ENCODE measurements around the gene MAPK13.
"Not testable (repeated sequence)": the region's sequence is repeated elsewhere in the genome, so short reads cannot be mapped to it uniquely, and the experiment has no call there.

MAPK13 gene

GRCh38 chr6:36129941-36130666 lies at the start of gene MAPK13:
MAPK13 (plus strand) TSS chr6:36130513; CDS start chr6:36130583, 70 bp downstream.
- no peak for DNase-seq (ENCODE audit: low spot score)

- DNase-seq (ENCODE audit: low spot score) = no peak
Measured at GRCh38 chr6:36082318-36082717, 48.0 kb upstream of the MAPK13 start.

GRCh38 chr6:36083446-36083845 lies 46.9 kb upstream of the MAPK13 start:
- no peak for DNase-seq (ENCODE audit: low spot score)

GRCh38 chr6:36088204-36088603 lies 42.1 kb upstream of the MAPK13 start:
- not testable (repeated sequence) for DNase-seq (ENCODE audit: low spot score)

GRCh38 chr6:36089048-36089447 lies 41.3 kb upstream of the MAPK13 start:
- DNase-seq (ENCODE audit: low spot score) = no peak

- no peak for DNase-seq (ENCODE audit: low spot score)
Measured at GRCh38 chr6:36094238-36094637, 36.1 kb upstream of the MAPK13 start.

GRCh38 chr6:36094753-36095496 lies 35.4 kb upstream of the MAPK13 start:
- DNase-seq (ENCODE audit: low spot score) = peak; percentile 79

GRCh38 chr6:36095497-36096391 lies 34.6 kb upstream of the MAPK13 start:
- no peak for DNase-seq (ENCODE audit: low spot score)

GRCh38 chr6:36098253-36098919 lies 31.9 kb upstream of the MAPK13 start:
- DNase-seq (ENCODE audit: low spot score) = no peak

GRCh38 chr6:36098920-36099647 lies 31.2 kb upstream of the MAPK13 start:
- no peak for DNase-seq (ENCODE audit: low spot score)

- DNase-seq (ENCODE audit: low spot score) = no peak
Measured at GRCh38 chr6:36099869-36100483, 30.3 kb upstream of the MAPK13 start.

GRCh38 chr6:36101691-36102090 lies 28.6 kb upstream of the MAPK13 start:
- DNase-seq (ENCODE audit: low spot score) = no peak

GRCh38 chr6:36102853-36103252 lies 27.5 kb upstream of the MAPK13 start:
- no peak for DNase-seq (ENCODE audit: low spot score)

- DNase-seq (ENCODE audit: low spot score) = no peak
Measured at GRCh38 chr6:36104836-36105235, 25.5 kb upstream of the MAPK13 start.

- DNase-seq (ENCODE audit: low spot score) = no peak
Measured at GRCh38 chr6:36109092-36109491, 21.2 kb upstream of the MAPK13 start.

- no peak for DNase-seq (ENCODE audit: low spot score)
Measured at GRCh38 chr6:36110050-36110449, 20.3 kb upstream of the MAPK13 start.

GRCh38 chr6:36110863-36111262 lies 19.4 kb upstream of the MAPK13 start:
- DNase-seq (ENCODE audit: low spot score) = no peak

- no peak for DNase-seq (ENCODE audit: low spot score)
Measured at GRCh38 chr6:36111526-36111925, 18.8 kb upstream of the MAPK13 start.

- no peak for DNase-seq (ENCODE audit: low spot score)
Measured at GRCh38 chr6:36113049-36113448, 17.3 kb upstream of the MAPK13 start.

- DNase-seq (ENCODE audit: low spot score) = no peak
Measured at GRCh38 chr6:36113703-36114102, 16.6 kb upstream of the MAPK13 start.
